DLD1 (cell line): ENCODE data around the gene CAMK2B.

ENCODE experiments used
- in situ Hi-C: cut with HindIII; loops from 2 replicates; pipeline ENCODE4 v1.10.0; 2017; ENCODE audit warnings: low sequenced_read_pairs

The CAMK2B gene

DNA sequence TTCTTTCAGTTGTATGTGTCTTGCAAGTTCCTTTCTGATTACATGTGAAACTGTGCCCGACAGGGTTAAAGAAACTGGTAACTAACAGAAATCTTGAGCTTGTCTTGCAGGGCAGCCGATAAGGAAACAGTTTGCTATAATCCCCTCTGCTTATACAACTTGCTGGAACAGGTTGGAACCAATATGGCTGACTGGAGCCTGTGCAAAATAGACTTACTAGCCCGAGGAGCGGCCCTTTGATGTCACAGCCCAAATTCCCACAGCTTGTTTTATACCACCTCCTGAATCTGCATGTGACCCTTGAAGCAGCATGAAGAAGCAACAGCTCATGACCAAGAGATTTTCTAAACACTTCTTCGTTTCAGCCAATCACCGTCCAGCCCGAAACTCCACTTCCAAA is 127.9 kb downstream of the CAMK2B start:
- in situ Hi-C loops, result no loop called here

DNA sequence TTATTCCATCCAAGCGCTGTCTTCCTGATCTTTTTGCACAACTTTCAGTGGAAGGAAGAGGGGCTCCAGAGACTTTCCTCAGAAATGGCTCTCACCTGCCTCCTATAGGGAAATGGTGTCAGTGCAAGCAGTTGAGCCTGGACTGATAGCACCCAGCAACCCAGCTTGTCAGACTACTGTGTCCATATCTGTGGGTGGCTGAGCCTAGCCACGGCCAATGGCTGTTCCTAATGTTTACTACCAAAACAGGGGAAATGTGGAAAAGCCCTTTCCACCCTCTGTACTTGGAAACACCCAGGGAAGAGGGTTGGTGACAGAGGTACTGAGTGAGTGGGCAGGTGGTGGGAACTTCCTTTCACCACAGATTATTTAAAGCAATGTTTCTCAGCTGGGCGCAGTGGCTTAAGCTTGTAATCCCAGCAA is 128.9 kb downstream of the CAMK2B start:
- in situ Hi-C loops, result no loop called here

DNA sequence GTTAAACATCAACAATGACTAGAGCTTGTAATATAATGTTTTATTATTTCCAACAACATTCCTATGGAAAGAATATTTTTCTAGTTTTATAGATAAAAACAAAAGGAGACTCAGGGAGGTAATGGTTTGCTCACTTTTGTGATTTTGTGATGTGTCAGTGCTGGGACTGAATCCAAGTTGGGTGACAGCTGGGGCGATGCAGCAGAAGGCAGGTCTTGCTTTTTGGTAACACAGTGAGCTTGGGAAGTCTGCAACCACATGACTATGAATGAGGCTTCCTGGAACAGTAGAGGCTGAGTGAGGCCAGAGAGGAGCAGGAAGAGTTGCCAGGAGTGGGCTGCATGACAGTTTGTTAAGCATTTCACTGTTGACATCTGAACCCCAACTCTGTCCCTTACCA is 129.5 kb downstream of the CAMK2B start:
- in situ Hi-C loops, result no loop called here

DNA sequence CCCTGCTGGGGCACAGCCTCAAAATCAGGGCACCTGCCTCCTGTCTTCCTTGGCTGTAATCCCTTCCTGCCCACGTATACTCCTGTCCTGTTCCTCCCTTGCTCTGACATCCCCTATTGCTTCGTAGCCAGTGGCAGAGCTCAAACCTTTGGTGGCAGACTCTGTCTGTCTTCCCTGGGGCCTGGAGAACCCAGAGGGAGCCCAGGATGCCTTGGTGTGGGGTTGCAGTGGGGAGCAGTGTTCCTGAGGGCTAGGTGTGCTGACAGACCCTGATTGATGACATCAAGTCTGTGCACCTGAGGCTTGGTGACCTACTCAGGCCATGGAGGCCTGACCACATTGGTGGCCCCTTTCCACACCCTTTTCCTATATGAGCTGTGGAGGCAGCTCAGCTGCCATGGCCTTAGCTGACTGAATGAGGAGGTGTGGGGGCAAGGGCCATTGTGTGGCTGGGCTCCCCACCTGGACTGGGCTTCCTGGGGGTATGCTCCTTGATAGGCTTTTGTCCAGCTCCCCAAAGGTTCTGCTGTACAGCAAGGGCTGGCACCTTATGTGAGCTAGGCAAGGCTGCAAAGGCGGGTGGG is 130.7 kb downstream of the CAMK2B start:
- in situ Hi-C loops, result no loop called here

DNA sequence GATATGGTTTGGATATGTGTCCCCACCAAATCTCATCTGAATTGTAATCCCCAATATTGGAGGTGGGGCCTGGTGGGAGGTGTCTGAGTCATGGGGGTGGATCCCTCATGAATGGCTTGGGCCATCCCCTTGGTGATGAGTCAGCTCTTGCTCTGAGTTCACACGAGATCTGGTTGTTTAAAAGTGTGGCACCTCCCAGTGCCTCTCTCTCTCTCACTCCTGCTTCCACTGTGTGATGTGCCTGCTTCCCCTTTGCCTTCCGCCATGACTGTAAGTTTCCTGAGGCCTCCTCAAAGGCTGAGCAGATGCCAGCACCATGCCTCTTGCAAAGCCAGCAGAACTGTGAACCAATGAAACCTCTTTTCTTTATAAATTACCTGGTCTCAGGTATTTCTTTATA is 131.3 kb downstream of the CAMK2B start:
- in situ Hi-C loops, result no loop called here

DNA sequence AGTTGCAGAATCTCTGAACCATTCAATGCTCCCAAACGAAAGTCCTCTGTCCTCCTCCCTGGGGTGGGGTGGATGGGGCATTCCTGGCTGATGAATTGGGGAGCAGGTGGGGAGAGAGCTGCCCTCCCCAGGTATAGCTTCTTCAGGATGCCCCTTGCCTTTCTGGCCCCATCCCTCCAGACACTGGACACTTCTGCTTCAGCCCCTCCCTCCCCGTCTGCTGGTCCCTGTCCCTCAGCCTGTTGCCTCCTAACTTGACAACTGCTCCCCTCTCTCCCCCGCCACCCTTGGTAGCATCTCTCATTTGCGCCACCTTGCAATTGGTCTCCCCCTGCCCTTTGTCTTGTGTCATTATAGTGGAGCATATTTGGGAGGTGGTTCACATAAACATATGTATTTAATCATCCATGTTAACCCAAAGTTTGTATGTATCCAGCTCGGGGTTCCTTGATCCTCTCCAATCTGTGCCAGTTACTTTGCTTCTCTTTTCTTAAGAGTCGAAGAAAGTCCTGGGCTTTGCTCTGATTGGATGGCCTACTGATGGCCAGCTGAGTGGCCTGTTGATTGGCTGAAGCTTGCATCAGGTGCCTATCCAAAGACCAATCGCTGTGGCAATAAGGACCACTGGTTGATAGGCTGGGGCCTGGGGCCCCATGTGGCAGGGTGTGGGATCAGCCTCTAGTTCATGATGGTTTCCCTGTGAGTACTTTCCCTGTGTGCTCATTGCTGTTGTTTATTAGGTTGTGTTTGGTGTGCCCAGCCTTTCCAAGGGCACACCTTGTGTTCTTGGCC is 132.2 kb downstream of the CAMK2B start:
- in situ Hi-C loops, result no loop called here

DNA sequence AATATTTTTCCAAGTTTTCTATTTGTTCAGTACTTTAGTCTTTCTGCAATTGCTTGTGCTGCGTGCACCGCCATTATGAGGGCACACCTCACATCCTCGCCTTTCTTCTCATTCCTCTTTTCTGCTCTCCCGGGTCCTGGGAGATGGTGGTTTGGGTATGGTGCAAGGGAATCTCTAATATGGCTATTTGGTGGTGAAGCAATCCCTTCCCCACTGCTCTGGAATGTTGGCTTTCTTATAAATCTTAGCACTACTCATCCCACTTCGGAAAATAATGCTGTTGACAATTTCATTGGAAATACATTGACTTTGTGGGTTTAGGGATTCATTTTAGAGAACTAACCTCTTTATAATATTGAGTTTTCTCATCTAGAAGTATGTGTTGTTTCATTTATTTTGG is 134.2 kb downstream of the CAMK2B start:
- in situ Hi-C loops, result no loop called here

DNA sequence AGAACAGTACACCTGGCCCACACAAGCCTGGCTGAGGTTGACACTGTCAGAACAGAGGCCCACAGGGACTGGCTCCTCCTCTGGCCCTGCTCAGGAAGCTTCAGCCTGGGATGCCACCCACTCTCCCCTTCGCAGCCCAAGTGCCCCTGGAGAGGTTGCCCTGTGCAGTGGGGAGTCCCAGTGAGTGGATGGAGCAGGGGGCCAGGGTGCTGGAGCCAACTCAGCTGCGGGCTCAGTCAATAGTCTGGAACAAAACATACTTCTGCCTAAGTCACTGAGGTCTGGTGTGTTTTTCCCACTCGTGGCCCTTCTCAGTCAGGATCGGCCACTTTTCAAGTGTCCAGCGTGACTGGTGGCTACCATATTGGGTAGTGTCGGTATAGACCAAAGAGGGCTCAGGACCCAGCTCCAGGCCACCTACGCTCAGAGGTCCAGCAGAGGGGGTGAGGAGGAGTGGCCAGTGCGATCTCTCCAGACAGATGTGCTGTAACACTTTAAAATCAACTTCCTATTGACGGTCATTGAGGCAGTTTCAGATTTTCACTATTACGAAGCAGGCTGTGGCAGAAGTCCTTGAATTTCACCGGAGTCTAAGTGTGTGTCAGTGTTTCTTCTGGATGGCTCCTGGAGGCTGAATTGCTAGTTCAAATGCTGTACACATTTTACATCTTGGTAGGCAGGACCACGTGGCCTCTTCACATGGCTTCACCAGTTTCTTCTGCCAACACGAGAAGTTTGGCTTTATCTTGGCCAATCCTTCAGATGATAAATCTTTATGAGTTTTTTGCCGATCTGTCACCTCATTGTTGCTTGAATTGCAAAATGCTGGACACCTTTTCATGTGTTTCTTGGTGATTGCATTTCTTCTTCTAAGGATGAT is 135.2 kb downstream of the CAMK2B start:
- in situ Hi-C loops, result no loop called here

DNA sequence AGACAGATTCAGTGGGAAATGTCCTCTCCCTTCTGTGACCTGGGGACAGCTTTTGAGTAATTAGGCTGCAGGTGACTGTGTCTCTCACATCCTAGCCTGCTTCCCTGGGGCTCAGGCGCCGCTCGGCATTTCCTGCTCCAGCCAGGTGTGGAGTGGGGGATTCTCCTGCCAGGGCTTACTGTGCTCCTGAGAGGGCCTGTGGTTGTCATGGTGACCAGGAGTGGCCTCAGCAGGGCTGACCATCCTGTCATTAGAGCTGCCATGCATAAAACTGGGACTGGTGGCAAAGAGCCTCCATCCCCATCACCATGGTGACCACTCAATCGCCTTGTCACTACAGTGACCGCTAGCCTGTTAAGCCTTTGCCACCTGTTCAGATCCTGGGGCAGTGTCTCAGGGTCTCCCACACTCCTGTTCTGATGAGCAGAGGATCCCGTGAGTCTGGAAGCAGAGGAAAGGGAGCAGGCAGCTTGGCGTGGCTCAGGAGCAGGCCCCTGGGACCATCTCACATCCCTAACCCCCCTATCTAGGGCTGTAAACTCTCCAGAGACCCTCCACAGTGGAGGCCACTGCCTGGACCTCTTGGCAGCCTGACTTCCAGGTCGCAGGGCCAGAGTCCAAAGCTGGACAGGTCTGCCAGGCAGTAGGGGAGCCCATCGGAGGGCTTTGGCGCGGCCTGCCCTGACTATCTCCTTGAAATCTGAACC is 136.0 kb downstream of the CAMK2B start, which contains the start of gene GCK:
Gene GCK (minus strand): TSS at position 154 of the 707 bp plus-strand sequence. CDS start 486 bp downstream, outside the sequence.
- in situ Hi-C loops, result no loop called here

DNA sequence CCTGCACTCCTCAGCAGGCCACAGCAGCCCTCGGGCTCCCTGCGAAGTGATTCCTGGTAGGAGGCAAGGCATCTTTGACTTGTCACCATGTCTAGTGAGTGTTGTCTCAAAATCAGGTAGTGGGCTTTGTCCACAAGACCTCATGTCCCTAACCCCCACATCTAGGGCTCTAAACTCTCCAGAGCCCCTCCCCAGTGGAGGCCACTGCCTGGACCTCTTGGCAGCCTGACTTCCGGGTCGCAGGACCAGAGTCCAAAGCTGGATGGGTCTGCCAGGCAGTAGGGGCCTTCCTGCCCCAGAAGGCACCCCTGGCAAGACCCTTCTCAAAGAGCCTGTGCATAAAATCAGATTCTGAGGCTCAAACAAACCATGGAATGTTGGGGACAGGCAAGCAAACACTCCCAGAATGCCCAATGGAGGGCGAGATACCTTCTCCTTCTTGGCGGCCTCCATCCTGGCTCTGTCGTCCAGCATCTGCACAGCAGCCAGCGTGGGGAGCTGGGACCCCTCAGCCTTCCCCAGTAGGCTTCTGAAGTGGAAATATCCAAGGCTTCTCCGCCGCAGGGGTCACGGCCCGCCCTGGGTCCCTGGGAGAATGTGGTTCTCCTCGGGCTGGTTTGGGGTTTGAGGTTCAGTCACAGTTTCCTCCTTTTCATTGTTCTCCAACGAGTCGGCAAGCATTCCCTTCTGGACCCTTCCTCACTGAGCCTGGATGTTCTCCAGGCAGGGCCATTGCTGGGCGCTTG is 136.7 kb downstream of the CAMK2B start:
- in situ Hi-C loops, result no loop called here

DNA sequence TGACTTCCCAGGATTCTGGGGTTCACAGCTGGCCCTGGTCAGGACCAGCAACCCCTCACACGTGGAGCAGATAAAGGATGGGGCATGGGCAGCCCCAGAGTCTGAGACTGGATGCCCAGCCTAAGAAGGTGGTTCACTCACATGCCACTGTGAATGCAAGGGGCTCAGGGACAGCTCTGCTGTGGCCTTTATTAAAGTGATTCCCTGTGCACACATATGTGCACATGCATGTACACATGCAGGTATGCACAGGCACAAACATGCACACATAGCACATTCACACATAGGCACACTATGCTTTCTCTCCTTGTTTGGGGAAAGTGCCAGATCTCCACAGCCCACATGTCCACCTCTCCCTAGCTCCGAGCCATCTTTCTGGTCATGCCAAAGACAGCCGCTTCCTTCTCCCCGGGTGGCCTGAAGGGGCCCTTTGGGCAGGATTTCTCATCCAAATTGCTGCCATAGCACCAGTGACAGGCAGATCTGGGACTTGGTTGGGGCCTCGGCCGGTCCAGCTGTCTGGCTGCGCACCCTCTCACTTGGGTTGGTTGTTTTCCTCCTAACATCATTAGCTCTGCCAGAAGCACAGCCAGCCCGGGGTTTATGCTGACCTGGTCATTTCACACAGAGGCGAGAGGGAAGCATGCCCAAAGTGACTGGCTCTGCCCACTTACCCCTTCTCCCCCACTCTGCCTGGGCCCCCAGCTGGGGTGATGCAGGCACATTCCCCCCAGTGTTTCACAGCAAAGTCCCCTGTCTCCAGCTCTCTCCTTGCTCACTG is 137.6 kb downstream of the CAMK2B start:
- in situ Hi-C loops, result no loop called here

DNA sequence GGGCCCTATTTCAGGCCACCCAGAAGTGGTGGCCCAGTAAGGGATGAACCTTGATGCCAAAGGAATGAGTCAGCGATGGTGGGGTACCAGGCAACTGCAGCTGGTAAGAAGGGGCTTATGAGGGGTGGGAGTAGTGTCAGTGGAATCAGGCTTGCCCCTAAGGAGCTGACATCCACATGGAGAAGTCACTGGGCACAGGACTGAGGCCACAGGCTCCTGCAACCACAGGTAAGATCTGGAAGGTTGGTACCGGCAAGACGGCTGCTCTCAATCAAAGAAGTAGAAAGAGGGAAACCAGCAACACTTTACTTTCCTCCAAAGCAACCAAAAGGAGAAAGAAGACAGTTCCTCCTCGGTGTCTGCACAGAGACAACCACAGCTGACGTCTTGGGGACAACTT is 138.7 kb downstream of the CAMK2B start:
- in situ Hi-C loops, result no loop called here

DNA sequence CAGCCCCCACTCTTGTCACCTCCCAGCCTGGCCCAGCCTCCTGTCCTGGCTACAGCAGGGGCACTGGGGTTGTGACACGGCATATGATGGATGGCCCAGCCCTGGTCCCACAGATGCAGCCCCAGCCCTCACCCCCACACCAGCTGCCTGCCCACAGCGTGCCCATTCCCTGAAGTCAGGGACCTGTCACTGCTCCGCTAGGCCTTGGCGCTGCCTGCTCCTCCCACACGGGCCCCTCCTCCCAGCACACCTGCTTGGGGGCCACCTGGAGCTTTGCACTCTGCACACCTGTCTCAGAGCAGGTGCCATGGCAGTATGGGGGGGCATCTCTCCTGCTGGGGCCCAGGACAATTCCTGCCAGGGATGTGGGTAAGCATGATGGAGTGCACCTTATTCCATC is 139.7 kb downstream of the CAMK2B start:
- in situ Hi-C loops, result no loop called here

DNA sequence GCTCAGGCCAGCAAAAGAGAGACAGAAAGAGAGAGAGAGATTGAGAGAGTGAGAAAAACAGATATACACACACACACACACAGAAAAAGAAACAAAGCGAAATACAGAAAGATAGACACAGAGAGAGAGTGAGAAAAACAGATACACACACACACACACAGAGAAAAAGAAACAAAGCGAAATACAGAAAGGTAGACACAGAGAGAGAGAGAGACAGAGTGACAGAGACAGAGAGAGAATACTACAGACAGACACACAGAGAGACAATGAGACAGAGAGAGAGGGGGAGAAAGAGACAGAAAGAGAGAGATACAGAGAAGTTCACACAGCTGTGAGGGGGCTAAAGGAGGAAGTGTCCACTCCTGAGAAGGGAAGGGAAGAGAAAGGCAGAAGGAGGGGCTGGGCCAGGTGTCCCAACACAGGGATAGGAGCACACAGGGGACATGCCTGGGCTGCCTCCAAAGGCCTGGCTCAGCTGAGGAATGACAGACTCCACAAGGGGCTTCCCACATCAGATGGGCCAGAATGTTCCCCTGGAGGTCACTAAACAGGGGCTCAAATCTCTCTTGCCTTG is 140.4 kb downstream of the CAMK2B start:
- in situ Hi-C loops, result no loop called here

DNA sequence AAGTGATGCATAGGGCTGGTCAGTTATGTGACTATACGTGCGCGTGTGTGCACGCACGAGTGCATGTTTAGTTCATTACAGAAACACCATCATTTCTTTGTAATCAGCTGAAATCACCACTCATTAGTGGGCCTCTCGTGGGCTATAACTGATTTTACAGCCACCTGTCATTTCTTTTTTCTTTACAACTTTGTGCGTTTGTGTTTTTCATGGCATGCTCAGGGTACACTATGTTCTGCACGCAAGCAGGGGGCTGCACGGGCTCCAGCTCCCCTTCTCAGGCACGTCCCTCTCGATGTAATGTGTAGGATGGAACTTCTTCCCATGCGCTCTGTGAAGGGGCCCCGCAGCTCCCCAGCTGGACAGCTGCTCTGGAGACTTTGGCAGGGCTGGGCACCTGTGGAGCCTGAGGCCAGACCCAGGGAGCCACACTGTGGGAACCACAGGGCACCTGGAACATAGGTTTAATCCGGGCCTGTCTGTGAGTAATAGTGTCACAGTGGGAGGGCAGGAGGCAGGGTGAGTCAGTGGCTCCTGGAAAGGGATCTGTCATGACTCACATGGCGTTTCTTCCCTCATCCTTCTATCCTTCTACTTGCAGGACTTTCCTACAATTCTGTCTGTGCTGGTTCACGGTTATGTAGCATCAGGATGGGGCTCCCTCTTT is 141.1 kb downstream of the CAMK2B start:
- in situ Hi-C loops, result no loop called here

DNA sequence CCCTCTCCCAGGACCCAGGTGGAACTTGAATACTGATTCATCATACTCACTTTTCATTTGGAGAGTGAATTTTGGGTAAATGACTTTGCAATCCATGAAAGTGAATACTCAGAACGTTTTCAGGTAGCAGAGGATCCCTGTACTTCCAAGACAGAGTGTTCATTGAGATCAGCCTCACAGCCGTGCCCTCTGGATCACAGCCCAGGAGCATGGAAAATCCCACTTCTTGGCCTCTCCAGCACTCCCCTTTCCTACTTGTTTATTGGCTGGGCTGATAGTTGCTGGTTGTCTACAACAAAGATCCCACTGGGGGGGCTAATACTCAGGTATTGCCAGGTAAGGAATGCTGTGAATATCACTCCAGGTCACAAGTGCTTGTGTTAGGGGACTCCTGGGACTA is 142.0 kb downstream of the CAMK2B start:
- in situ Hi-C loops, result no loop called here

DNA sequence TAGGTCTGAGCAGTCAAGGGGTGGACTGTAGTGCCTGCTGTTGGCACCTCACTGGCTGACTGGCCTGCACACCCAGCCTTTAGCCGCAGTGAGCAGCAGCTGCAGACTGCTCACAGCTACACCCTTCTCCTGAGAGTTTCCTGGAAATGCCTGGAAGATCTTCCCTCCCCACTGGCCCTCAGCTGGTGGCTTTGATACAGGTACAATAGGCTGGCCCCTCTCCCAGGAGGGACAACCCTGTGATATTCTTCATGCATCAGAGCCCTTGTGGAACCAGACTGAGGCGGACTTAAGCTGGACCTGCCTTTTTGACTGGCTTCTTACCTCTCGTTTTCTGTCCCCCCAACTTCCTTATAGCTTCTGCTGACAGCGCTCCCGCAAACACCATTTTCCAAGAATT is 142.6 kb downstream of the CAMK2B start:
- in situ Hi-C loops, result no loop called here

DNA sequence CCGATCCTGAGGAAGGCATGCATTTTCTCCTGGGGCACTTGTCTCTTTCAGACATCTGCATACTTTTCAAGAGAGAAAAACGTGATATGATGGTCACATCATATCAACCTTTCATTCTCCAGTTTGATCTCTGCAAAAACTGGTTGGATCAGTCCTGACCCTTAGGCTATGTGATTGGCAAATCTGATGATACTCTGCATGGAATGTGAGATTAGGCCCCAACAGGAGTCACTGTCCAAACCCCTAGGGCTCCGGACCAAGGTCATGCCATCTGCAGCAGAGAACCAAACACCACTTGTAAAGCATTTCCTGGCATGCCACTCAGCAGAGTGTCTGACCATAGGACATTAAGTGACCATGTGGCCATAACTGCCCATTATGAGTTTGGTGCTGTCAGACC is 144.8 kb downstream of the CAMK2B start:
- in situ Hi-C loops, result no loop called here
